A549 treated with CORT108297 at 1 μM for 4 hours (cell line): ENCODE measurements around the gene ALDOA. TPM values are rescaled to one million over a fixed set of nuclear protein-coding genes. Genes with fewer than 3 reads are reported as not detected.

ENCODE experiments used
- total RNA-seq: library from RNA; stranded (reverse); fragments of 200-300 nt; extraction: Qiagen RNA extraction; gene quantifications from 5 replicates; pipeline ENCODE4 v1.2.3, GENCODE V29; 2022

The ALDOA gene
- total RNA-seq: 1,632 to 1,949 TPM (median 1,887 TPM) in 5 replicates

DNA sequence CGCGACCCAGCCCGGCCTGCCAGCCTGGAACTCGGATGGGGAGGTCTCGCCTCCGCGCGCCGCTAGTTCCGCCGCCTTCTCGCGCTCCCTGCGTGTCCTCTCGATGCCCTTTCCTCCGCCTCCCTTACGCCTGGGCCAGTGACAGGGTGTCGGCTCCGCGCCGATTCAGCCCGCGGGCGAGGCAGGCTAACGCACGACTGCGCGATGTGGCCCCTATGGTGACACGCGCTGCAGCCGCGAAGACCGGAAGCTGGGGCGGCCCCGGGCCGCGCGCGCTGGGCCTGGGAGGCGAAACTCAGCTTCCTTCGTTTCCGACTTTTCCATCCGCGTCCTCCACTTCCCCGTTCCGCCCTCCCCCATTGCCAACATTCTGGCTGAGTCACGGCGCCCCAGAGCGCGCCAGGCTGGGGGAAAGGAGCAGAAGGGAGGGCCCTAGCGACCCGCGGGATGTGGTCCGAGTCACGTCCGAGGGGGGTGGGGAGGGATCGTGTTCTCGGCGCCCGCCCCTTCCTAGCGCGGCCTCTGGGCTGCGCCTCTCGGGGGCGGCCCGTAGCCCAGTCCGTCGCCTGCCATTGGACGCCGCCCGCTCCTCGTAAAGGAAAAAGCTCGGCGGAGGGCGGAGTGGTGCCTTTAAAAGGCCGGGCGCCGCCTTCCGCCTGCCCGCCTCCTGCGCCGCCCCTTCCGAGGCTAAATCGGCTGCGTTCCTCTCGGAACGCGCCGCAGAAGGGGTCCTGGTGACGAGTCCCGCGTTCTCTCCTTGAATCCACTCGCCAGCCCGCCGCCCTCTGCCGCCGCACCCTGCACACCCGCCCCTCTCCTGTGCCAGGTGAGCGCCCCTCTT, at the start of gene ALDOA:
ALDOA (plus strand) TSS at position 659 of the 841 bp plus-strand sequence. CDS start 1,138 bp downstream, outside the sequence.

DNA sequence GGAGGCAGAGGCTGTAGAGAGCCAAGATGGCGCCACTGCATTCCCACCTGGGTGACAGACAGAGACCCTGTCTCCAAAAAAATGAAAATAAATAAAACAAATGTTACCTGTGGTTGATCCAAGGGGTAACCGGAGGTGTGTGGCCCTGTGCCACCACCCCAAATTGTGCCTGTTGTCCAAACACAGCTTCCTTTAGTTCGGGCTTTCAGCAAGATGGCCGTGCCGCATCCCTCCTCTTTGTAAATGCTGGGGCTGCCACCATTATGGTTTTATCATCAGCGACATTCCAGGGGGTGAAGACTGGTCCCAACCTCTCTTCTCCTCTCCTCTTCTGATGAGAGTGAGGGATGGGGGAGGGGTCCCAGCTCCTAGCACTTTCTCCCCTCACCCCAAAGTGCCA, 42.7 kb upstream of the ALDOA start, which contains the start of gene C16orf92:
C16orf92 (plus strand) TSS at position 312 of the 400 bp plus-strand sequence. CDS start 143 bp downstream, outside the sequence.

DNA sequence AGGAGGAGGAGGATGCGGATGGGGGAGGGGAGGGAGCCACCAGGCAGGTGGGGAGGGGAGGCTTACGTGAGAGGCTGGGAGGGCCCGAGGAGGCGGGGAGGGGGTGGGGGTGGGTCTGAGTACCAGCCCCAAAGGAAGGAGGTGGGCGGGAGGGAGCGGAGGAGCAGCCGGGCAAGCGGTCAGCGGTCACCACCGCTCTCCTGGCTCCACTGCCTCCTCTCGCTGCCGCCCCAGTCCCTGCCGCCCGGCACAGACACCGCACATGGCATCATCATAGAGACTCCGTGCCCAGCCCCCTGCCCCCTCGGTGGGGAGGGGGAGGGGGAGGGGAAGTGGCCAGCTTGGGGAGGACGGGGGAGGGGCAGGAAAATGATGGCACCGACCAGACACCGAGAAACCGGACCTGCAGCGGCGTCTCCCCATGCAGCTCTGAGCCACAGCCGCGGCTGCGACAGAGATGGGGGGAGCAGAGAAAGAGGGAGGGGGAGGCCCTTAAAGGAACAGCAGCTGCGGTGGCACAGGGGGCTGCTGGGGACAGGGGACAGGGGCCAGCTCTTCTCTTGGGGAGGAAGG, 34.6 kb upstream of the ALDOA start, which contains the start of gene TLCD3B:
TLCD3B (minus strand) TSS at position 431 of the 573 bp plus-strand sequence. CDS start 744 bp downstream, outside the sequence.

DNA sequence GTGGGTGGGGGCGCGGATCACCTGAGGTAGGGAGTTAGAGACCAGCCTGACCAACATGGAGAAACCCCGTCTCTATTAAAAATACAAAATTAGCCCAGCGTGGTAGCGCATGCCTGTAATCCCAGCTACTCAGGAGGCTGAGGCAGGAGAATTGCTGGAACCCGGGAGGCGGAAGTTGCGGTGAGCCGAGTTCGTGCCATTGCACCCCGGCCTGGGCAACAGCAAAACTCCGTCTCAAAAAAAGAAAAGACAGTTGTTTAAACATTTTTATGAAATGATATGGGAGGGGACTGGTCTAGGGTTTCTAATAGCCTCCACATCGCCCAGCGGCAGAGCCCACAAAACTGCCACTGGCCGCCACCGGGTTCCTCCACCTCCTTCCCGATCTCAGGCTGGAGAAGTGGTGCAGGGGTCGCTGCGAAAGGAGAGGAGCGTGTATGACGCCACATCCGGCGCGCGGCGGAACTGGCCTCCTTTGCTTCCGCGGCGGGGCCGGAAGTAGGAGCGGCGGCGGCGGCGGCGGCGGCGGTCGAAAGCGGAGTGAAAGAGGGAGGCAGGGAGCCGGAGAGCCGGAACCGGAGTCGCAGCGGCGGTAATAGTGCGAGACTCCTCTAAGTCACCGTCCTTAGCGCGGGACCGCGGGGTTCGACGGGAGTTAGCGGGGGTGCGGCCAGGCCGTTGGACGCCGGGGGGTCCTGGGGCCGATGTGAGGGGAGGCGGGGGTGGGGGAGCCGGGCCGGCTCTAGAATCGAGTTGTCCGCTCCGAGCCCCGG, 10.1 kb downstream of the ALDOA start, which contains the start of gene PPP4C:
PPP4C (plus strand) TSS at position 492 of the 773 bp plus-strand sequence. CDS start 384 bp downstream, outside the sequence.

DNA sequence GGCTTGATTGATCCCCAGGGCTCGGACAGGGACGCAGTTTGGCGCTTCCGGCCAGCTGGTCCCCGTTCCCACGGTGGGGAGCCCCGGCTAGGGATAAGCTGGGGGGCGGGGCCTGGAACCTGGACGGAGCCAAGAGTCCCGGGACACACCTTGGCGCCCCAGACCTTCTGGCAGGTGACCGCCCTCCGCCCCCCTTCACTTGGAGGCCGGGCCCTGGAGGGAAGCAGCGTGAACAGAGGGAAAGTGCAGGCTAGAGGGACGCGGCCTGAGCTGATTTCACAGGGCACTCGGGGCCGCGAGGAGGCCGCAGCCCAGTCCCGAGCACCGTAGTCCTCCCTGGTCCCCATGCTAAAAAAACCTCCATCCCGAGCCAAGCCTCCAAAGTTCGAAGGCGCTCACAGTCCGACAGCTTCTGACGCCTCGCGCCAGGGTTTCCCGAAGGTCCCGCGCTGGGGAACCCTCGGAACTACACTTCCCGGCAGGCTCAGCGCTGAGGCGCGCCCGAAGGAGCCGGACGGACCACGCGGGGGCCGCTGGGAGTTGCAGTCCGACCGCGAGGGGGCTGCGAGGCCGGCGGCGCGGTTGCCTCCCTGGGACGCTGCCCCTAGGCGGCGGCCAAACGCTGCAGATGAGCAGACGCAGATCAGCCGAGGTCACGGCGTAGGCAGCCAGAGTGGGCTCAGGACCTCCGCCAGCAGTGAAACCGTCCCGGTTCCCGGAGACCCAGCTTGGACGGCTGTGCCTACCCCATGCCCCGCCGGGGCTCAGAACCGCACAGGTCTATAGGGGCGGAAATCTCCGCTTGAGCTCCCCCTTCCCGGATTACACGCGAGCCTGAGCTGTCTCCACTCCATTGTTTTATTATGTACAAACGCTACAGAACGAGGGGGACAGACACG, 26.2 kb downstream of the ALDOA start, which contains the start of gene TBX6:
TBX6 (minus strand) TSS at position 451 of the 899 bp plus-strand sequence. CDS start 731 bp downstream, outside the sequence.

DNA sequence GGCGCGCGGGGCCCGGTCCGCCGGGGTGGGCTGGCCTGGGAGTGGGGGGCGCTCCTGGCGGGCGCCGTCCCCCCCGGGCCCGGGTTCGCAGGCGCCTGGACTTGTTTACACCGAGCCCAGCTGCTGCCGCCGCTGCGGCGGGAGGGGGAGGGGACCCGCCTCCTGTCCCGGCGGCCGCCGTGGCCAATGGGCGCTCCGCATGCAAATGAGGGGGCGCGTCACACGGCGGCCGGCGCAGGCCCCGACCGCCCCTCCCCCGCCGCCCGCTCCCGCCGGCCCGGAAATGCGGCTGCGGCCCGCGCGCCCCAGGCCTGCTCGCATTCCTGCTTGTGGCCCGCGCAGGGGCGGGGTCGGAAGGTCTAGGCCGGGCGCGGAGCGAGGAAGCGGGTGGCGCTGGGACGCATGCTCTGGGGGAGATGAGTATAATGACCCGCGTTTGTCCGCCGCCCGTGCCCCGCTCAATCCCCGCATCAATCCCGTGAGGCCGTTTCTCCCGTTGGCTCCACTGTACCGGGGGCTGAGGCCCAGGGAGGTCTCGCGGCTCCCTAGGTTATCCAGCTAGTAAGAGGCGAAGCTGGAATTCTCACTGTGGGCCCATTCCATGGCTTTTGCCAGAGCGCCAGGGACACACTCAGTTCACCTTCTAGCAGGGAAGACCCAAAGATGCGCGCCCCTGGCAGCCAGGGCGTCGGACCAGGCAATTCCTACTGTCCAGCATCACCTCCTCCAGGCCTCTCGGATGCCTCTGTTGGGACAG, 30.7 kb downstream of the ALDOA start, which contains the start of gene YPEL3:
YPEL3 (minus strand) TSS at position 109 of the 757 bp plus-strand sequence. CDS start 731 bp downstream, outside the sequence.

DNA sequence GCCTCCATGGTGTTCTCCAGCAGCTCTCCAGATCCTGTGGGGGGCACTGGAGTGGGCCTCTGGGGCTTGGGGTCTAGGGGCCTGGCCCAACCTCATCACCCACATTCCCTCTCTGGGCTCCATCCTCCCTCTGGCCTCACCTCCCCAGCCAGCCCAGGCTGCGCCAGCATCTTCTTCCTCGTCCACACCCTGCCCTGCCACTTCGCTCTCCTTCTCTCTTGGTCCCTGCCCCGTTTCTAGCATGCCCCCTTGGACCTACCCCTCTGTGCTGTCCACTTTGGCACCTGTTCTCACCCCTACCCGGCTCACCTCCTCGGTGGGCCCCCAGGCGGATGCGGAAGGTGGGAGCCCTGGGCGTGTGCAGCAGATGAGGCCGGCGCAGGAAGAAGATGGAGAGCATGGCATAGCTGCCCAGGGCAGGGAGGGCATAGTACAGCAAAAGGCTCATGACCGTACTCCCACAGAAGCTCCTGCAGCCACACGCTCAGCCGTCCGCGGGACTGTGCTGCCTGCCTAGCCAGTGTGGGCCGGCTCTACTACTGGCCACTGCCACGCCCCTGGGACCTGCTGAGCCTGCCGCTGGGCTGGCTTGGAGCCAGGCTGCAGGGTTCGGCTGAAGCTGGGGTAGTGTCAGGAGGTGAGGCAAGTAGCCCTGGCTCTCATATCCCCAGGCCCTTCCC, 47.6 kb downstream of the ALDOA start, which contains the start of gene GDPD3:
GDPD3 (minus strand) TSS at position 507 of the 680 bp plus-strand sequence; CDS start at position 448, 59 bp downstream.

Other genes with a start within 250 kb of the ALDOA start
- gene PAGR1, start 249.6 kb upstream of the ALDOA start, total RNA-seq: 42.7 to 48.5 TPM (median 46.7 TPM) in 5 replicates
- 111 to 140 TPM (median 130 TPM) in 5 replicates for gene MVP, start 245.3 kb upstream of the ALDOA start, total RNA-seq
- 64.0 to 105 TPM (median 103 TPM) in 5 replicates for gene CDIPT, start 202.5 kb upstream of the ALDOA start, total RNA-seq
- 16.9 to 23.6 TPM (median 21.7 TPM) in 5 replicates for gene SEZ6L2, start 166.2 kb upstream of the ALDOA start, total RNA-seq
- gene ASPHD1, start 165.3 kb upstream of the ALDOA start, total RNA-seq: 16.3 to 30.7 TPM (median 27.0 TPM) in 5 replicates
- gene KCTD13, start 139.5 kb upstream of the ALDOA start, total RNA-seq: 14.2 to 21.4 TPM (median 19.0 TPM) in 5 replicates
- gene TMEM219, start 103.7 kb upstream of the ALDOA start, total RNA-seq: 78.2 to 104 TPM (median 102 TPM) in 5 replicates
- 24.7 to 36.8 TPM (median 34.0 TPM) in 5 replicates for gene TAOK2, start 91.9 kb upstream of the ALDOA start, total RNA-seq
- 13.5 to 17.8 TPM (median 15.3 TPM) in 5 replicates for gene HIRIP3, start 70.1 kb upstream of the ALDOA start, total RNA-seq
- gene INO80E, start 69.5 kb upstream of the ALDOA start, total RNA-seq: 107 to 127 TPM (median 109 TPM) in 5 replicates
- gene DOC2A, start 54.7 kb upstream of the ALDOA start, total RNA-seq: 1.7 to 3.3 TPM (median 2.7 TPM) in 5 replicates
- gene C16orf92, start 42.6 kb upstream of the ALDOA start, total RNA-seq: not detected in 5 replicates
- 0.23 to 0.58 TPM (median 0.42 TPM) in 5 replicates for gene TLCD3B, start 34.5 kb upstream of the ALDOA start, total RNA-seq
- gene PPP4C, start 10.2 kb downstream of the ALDOA start, total RNA-seq: 130 to 155 TPM (median 149 TPM) in 5 replicates
- gene TBX6, start 26.2 kb downstream of the ALDOA start, total RNA-seq: 0.08 to 0.34 TPM (median 0.29 TPM) in 5 replicates
- gene YPEL3, start 30.5 kb downstream of the ALDOA start, total RNA-seq: 6.0 to 12.1 TPM (median 10.9 TPM) in 5 replicates
- gene GDPD3, start 47.8 kb downstream of the ALDOA start, total RNA-seq: 1.2 to 3.0 TPM (median 1.8 TPM) in 5 replicates
- 31.0 to 37.4 TPM (median 35.7 TPM) in 5 replicates for gene MAPK3, start 57.5 kb downstream of the ALDOA start, total RNA-seq
- 2.6 to 3.7 TPM (median 2.8 TPM) in 5 replicates for gene CORO1A, start 117.8 kb downstream of the ALDOA start, total RNA-seq
- gene BOLA2B, start 127.9 kb downstream of the ALDOA start, total RNA-seq: 128 to 240 TPM (median 221 TPM) in 5 replicates
- 11.1 to 23.3 TPM (median 17.7 TPM) in 5 replicates for gene SLX1A, start 128.1 kb downstream of the ALDOA start, total RNA-seq
- gene SULT1A3, start 133.5 kb downstream of the ALDOA start, total RNA-seq: 6.1 to 13.7 TPM (median 8.6 TPM) in 5 replicates
- 2.0 to 2.8 TPM (median 2.2 TPM) in 5 replicates for gene NPIPB13, start 182.7 kb downstream of the ALDOA start, total RNA-seq